ENCODE results near the gene PPIC. TPM values are rescaled to one million over a fixed set of nuclear protein-coding genes. Genes with fewer than 3 reads are reported as not detected.

PPIC gene
- total RNA-seq, 2 donors from 2014 or later, result 11.5 to 20.9 TPM

GRCh38 chr5:123080215-123080614 lies 43.7 kb upstream of the PPIC start:
- Histone ChIP-seq H3K27me3 (replicated peaks; ENCODE audit: insufficient read depth) (no peaks in the 10 kb centered on the region), H3K27ac (no peak overlapping the region), H3K9me3 (no peaks in the 10 kb centered on the region), H3K4me3 (no peak overlapping the region), H3K36me3 (no peaks in the 10 kb centered on the region), H3K4me1 (replicated peaks) (no peaks in the 10 kb centered on the region)
- TF ChIP-seq POLR2AphosphoS5 (IDR thresholded peaks at IDR 0.05), result no peak
- TF ChIP-seq POLR2A (IDR thresholded peaks at IDR 0.05), result no peak
- no peak for TF ChIP-seq CTCF (IDR thresholded peaks at IDR 0.05)
- DNase-seq (ENCODE audit: low spot score), result no peak
- 78% methylated on average over 1 of the region's 1 CpG for WGBS
- intact Hi-C loops (cut with DNase I), result loop anchor here (10.0 kb wide), 2 partner anchors 175 to 235 kb away; partner anchors contain the start of gene SNX24

- DNase-seq (ENCODE audit: low spot score), result no peak
- H3K27ac ChIP-seq, result no peak overlapping the region
- TF ChIP-seq CTCF (IDR thresholded peaks at IDR 0.05) (no peak), POLR2AphosphoS5 (IDR thresholded peaks at IDR 0.05) (no peak), POLR2A (IDR thresholded peaks at IDR 0.05) (no peak)
- no peaks in the 10 kb centered on the region for H3K4me1 ChIP-seq (replicated peaks)
- intact Hi-C loops (cut with DNase I), result no loop called here
- WGBS, result 90% methylated on average over 5 of the region's 5 CpGs
- no peaks in the 10 kb centered on the region for H3K36me3 ChIP-seq
- H3K27me3 ChIP-seq (replicated peaks; ENCODE audit: insufficient read depth), result peaks cover 6% of the 10 kb centered on the region
- no peak overlapping the region for H3K4me3 ChIP-seq
- no peaks in the 10 kb centered on the region for H3K9me3 ChIP-seq
These were observed 39.1 kb upstream of the PPIC start for GRCh38 chr5:123075521-123076163.

GRCh38 chr5:123068368-123068938 lies 31.9 kb upstream of the PPIC start:
- TF ChIP-seq CTCF (IDR thresholded peaks at IDR 0.05), result no peak
- peak; percentile 68 for TF ChIP-seq POLR2AphosphoS5 (IDR thresholded peaks at IDR 0.05)
- Histone ChIP-seq H3K27ac (no peak overlapping the region), H3K9me3 (no peaks in the 10 kb centered on the region), H3K27me3 (replicated peaks; ENCODE audit: insufficient read depth) (peaks cover 4% of the 10 kb centered on the region), H3K4me3 (no peak overlapping the region), H3K4me1 (replicated peaks) (no peaks in the 10 kb centered on the region), H3K36me3 (no peaks in the 10 kb centered on the region)
- no peak for DNase-seq (ENCODE audit: low spot score)
- intact Hi-C loops (cut with DNase I), result no loop called here
- 26% methylated on average over 1 of the region's 1 CpG for WGBS

GRCh38 chr5:123066016-123066415 lies 29.5 kb upstream of the PPIC start:
- no peak overlapping the region for H3K27ac ChIP-seq
- TF ChIP-seq POLR2A (IDR thresholded peaks at IDR 0.05) (no peak), POLR2AphosphoS5 (IDR thresholded peaks at IDR 0.05) (no peak), CTCF (IDR thresholded peaks at IDR 0.05) (no peak)
- no peaks in the 10 kb centered on the region for H3K27me3 ChIP-seq (replicated peaks; ENCODE audit: insufficient read depth)
- H3K4me3 ChIP-seq, result no peak overlapping the region
- DNase-seq (ENCODE audit: low spot score), result no peak
- H3K36me3 ChIP-seq, result no peaks in the 10 kb centered on the region
- intact Hi-C loops (cut with DNase I), result no loop called here
- H3K4me1 ChIP-seq (replicated peaks), result no peaks in the 10 kb centered on the region
- H3K9me3 ChIP-seq, result no peaks in the 10 kb centered on the region

- intact Hi-C loops (cut with DNase I), result no loop called here
- no peak for DNase-seq (ENCODE audit: low spot score)
- no peaks in the 10 kb centered on the region for H3K9me3 ChIP-seq
- no peak overlapping the region for H3K4me3 ChIP-seq
- no peak for TF ChIP-seq POLR2A (IDR thresholded peaks at IDR 0.05)
- no peak for TF ChIP-seq CTCF (IDR thresholded peaks at IDR 0.05)
- TF ChIP-seq POLR2AphosphoS5 (IDR thresholded peaks at IDR 0.05), result no peak
- H3K27me3 ChIP-seq (replicated peaks; ENCODE audit: insufficient read depth), result no peaks in the 10 kb centered on the region
- no peak overlapping the region for H3K27ac ChIP-seq
- no peaks in the 10 kb centered on the region for H3K4me1 ChIP-seq (replicated peaks)
- no peaks in the 10 kb centered on the region for H3K36me3 ChIP-seq
These were observed 22.9 kb upstream of the PPIC start for GRCh38 chr5:123059455-123059854.

All from prostate gland (tissue), 2 donors.